HUDEP-2 (cell line): ENCODE data around the gene GPSM1.

Experiments
- DNase-seq, 76 experiments: peaks; one replicate each; lab custom pipeline; 2025; ENCODE audit not compliant: unreplicated experiment in 76 of 76; lab: John Stamatoyannopoulos, UW

GPSM1 gene

DNA sequence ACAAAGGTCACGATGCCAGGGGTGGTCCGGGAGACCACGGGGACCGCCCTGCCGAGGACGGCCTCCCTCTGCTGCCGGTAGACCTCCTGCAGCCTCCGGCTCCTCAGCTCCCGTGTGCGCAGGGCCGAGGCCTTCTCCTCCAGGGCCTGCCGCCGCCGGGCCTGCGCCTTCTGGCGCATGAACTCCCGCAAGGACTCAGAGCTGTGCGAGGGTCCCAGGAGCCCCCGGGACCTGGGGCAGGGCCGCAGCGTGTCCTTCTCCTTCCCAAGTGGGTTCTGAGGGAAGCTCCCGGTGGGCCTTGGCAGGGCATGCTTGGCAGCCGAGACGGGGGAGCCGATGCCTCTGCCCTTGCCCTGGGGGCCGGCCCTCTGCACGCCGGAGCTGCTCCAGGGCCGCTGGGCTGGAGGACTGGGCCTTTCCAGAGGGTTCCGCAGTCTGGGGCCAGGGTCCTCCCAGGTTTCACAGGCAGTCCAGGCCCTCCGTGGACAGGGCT lies 36.8 kb upstream of the GPSM1 start:
- no peak for DNase-seq

DNA sequence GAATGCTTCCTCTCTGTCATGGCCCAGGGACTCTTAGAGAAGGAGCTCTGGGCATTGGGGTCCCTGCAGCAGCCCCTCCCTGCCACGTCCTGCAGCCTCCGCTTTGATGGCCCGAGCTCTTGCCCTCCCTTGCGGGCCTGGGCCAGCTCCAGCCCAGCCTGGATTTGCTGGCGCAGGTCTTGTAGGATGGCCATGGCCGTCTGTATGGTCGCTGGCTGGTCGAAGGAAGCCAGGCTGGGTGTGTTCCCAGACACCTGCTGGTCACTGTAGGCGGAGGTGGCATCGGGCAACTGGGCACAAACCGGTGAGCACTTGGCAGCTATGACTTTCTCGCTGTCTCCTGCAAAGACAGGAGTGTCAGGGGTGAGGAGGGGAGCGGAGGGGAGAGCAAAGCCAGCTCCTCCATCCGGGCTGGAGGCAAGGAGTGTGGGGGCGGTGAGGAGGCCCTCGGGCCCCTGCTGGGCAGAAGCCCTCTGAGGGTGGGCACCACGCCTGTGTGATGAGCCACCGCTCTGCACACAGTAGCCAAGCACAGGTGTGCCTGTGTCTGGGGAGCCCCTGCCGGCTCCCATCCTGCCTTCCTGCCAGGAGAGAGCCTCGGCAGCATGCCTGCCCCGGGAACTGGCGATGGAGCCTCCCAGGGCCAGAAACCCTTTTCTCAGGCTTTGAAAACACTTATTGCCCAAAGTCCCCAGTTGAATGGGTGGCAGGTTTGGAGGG lies 35.9 kb upstream of the GPSM1 start:
- DNase-seq, result no peak

DNA sequence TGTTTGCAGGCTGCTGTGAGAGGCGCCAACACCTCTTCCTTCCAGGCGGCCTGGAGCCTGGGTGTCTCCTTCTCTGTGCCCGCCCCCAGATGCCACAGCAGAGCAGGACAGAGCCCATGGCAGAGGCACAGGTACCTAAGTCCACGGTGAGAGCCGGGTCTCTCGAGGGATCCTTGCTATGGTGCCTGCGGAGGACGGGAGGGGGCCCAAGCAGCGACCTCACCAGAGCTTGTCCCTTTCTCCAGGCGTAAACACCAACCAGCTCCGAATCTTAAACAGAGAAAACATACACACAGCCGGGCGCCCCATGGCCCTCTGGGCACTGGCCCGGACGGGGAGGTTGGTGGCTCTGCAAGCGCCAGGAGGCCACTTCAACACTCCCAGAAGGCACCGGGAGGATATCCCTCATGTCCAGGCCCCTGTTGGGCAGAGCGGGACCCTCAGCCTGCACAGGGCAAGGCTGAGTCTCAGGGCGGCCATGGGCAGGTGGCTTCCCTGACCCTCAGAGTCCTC lies 35.3 kb upstream of the GPSM1 start:
- DNase-seq, result no peak

DNA sequence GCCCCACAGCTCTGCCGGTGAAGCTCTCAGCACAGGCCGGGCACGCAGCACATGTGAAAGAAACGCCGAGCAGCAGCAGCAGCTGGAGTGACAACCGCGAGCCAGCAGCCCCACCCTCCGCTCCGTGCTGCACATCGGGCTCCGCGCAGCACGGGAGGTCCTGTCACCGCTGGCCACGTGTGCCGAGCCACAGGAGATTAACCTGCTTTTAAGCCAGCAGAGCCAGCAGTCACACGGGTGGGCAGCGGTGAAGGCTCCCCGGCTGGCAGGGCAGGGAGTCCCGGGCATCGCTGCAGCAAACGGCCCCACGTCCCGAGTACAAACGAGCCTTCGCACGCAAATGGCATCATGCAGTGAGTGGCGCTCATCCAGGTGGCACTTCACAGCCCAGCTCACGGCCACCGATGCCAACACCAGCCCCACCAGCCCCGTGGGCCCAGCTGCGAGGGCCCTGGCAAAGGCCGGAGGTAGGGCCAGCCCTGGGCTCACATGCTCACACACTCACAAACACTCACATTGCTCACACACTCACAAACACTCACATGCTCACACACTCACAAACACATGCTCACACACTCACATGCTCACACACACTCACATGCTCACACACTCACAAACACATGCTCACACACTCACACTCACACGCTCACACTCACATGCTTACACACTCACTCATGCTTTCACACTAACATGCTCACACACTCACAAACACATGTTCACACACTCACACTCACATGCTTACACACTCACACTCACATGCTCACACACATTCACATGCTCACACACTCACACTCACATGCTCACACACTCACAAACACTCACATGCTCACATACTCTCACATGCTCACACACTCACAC lies 34.5 kb upstream of the GPSM1 start:
- DNase-seq, result no peak

DNA sequence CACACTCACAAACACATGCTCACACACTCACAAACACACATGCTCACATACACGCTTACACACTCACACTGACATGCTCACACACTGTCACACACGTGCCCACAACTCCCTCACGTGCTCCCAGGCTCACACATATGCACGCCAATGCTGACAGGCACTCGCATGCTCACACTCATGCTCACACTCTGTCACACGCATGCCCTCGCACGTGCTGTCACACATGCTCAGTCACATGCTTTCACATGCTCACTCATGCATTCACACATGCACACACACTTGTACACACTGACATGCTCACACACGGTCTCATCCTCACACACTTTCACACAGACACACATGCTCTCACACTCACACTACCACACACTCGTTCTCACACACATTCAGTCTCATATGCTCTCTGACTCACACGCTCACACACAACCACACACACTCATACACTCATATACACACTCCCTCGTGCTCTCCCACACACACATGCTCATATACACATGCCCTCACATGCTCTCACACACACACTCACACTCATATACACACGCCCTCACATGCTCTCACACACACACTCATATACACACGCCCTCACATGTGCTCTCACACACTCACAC lies 33.8 kb upstream of the GPSM1 start:
- no peak for DNase-seq

DNA sequence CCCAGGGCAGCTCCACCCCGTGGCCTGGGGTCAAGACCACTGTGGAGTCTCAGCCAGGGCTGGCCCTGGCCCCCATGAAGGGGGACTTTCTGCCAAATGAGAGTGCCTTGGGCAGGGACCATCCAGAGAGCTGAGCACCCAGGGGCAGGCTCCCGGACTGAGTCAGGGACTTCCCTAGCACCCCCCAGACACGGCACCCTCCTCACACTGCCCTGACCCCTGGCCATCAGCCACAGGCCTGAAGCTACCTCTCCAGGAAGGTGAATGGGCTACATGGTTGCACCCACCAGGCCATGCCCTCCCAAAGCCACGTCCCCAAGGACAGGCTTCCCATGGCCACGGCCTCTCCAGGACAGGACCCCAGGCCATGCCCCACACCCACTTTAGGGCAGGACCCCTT lies 32.9 kb upstream of the GPSM1 start:
- no peak for DNase-seq

DNA sequence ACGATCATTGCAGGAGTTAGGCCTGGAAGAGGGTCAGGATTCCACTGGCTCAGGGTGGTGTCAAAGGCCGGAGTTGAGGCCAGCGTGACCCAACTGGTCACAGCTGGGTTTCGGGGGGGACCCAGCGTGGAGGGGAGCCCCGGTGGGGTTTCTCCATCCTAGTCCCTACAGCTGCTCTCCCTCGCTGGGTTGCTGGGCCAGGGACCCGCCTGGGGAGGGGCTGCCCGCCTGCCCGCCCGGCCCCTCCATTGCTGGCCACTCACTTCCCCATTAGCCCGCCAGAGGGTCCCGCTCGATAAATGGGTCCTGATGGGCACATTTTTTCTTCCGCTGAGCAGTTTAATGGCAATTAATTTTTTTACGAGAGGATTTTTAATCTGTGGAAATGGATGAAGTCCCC lies 32.3 kb upstream of the GPSM1 start:
- DNase-seq, result no peak

DNA sequence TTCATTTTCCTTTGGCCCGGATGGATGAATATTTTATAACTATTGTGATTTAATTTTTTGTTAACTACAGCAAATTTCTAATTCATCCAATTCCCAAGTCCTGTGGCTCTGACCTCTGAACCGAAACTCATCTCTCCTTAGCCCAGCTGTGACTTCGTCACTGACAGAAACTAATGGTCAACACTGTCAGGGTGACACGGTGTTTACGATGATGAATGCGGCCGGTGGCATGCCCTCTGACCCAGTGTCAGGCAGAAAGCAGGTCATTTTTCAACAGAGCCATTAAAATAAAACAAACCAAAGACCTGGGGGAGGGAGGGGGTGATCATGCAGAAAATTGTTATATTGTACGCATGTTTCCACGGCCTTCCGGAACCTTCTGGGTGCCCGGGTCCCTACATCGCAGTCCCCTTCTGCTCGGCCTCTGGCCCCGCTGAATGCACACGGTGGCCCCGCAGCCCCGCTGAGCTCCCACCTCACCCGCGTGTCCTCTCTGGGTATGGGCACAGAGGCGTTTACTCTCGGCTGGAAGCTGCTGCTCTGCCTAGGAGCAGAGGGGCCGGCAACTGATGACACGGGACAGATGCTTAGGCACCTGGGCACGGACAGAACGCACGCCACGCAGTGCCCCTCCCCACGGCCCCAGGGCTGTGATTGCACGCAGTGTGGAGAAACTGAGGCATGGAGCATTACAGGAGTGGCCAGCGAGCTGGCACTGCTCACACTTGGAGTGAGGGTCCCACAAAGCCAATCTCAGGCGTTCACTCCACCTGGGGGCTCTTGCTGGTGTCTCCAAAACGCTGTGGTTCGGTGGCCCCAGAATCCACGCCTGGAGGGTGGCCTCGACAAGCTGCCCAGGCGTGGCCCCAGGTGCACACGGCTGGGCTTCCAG lies 31.6 kb upstream of the GPSM1 start:
- DNase-seq, result no peak

DNA sequence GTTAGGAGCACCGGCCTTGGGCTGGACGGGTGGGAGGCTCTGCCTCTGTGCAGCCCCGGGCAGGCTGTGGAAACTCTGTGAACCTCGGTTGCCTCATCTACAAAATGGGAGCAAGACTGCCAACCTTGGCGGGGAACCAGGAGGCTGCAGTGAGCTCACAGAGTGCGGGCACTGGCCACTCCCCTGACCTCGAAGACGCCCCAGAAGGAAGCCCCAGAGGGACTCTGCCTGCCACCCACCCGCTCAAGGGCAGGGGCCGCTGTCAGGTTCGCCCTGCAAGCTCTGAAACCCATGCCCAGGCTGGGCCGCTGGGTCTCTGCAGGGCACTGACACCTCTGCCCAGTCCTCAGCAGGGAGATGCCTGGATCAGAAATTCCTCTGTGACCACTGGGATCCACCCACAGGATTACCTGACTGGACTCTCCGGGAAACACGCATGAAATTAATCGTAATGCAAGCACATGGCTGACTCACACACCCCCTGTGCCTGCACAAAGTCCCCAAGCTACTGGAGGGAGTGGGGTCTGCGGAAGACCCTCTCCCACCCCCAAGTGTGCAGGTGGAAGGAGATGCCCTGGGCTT lies 30.8 kb upstream of the GPSM1 start:
- no peak for DNase-seq

DNA sequence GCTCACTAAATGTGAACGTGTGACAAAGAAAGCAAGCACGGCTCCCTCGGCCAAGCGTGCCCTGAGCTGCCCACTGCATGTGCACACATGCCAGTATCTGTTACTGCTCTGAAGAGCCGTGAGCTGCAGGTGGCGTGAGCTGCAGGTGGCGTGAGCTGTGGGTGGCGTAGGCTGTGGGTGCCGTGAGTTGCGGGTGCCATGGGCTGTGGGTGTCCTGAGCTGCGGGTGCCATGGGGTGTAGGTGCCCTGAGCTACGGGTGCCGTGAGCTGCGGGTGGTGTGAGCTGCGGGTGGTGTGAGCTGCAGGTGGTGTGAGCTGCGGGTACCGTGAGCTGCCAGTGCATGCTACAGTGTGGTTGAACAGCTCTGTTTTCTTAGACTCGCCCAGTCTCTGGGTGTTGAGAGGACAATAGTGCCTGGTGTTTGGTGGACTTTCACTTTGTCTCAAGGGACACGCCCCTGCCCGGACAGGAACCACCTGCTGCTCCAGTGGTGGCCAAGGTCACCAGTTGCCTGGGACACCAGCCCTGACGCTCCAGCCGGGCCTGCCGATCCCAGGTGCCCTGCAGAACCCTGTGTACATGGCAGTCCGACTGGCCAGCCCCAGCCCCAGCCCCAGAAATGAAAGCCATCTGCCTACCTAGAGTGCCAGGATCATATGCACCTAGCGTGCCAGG lies 30.2 kb upstream of the GPSM1 start:
- no peak for DNase-seq

DNA sequence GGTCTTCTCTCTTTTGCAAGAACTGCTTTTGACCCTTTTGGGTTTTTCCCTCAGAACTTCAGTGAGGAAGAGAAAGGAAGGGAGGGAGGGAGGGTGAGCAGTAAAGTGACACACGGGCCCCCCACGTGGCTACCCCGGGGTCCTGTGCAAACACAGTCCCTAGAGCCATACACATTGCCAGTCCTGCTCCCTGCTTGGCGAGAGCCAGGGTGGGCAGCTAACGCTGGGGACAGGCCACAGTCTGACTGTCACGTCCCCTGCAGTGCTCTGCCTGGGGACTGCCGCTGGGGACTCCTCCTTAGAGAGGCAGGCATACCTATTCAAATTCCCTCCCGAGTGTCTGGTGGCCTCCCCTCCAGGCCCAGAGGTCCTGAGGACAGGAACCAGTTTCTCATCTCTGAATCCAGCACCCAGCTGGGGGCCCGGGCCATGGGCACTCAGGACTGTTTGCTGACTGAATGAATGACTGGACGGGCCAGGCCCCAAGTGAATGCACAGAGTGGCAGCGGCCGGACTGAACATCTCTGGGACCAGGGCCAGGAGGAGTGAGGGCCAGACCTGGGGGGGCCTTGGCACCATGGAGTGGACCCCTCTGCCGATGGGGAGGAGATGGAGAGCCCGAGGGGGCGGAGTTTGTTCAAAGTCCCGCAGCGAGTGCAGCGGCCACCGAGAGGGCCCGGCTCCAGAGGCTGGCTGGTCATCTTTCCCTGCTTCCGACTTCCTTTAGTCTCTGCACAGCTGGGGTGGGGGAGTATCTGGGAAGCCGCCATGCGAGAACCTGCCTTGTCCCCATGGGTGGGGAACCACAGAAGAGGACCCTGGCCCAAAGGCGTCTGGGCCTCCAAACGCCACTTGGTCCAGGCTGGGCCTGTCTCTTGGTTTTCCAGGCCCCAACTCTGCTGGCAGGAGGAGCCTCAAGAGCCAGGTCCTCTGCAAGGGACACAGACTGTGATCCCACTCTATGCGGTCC lies 29.3 kb upstream of the GPSM1 start:
- no peak for DNase-seq

DNA sequence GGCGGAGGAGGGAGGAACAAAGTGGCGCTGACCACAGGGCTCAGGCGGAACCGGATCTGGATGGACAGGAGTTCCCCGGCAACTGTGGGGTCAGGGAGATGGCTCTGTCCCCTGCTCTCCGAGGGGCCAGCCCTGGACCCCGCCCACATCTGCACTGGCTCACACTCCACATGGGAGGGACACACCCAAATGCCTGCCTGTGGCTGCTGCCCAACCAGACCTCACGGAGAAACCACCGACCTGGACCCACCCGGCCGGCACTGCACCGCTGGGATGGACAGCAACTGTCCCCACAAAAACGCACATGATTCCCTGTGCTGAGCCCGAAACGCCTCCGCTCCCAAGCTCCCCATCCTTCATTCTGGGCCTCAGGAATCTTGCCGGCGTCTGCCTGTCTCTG lies 28.2 kb upstream of the GPSM1 start:
- DNase-seq, result no peak

DNA sequence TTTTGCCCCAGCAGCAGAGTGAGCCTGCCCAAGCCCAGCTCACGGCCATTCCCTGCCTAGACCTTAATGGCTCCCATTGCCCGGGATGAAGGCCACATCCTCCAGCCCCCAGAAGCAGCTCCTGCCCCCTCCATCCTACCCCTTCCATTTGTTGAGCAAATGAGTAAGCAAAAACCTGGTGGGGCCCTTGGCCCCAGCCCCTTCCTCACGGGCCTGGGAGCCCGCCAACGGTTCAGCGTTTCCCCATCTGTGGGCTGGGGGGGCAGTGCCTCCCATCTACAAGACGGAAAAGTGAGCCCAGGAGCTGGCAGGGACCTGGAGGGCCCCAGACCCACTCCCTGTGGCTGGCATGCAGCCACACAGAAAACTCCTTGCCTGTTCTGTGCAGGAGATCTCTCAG lies 27.8 kb upstream of the GPSM1 start:
- DNase-seq, result no peak

DNA sequence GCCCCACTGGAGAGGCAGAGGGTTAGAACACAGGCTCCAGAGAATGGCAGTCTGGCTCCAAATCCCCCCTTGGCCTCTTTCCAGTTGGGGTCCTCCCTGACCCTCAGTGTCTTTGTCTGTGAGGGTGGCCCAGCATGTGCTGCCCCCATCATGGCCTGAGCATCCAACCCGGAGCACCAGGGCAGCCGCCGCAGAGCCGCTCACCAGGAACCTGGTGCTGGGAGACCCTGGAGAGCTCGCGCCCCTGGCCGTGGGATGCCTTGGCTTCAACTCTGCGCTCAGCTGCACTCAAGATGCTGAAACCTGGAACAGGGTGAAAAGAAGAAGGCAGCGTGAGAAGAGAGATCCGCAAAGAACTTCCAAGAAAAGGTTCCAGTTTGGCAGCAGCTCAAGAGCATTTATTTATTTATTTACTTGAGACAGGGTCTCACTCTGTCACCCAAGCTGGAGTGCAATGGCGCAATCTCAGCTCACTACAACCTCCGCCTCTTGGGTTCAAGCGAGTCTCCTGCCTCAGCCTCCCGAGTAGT lies 27.3 kb upstream of the GPSM1 start:
- no peak for DNase-seq

DNA sequence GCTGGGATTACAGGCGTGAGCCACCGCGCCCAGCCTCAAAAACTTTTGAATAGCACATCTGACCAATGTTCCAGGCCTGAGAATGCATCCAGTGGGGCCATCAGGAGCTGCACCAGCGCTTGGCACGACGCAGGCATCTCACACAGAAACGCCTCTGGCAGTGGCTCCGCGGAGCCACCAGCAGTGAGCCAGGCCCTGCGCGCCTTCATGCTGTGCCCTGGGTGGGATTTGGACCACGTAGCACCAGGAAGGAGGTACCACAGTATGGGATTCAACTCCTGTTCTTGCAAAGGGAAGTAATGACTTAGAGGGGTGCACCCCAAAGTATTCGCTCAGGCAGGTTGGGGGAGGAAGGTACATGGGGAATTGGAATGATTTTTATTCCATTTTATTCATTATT lies 26.5 kb upstream of the GPSM1 start:
- no peak for DNase-seq

DNA sequence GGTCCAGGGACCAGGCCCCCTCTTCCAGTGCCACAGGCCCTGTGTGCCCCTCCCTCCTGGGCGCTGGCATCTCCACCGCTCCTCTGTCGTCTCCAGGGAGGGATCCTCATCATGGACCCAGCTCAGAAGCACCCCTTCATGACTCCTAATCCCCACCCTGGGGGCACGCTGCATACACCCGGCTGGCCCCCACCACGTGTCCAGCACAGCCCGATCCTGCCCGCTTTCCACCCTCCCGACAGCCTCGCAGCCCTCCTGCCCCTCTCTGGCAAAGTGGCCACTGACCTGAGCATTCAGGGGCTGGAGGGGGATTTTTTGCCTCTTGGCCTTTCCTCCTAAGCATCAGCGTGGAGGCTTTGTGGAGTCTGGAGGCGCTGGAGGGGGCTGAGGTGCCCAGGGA lies 24.8 kb upstream of the GPSM1 start:
- no peak for DNase-seq

DNA sequence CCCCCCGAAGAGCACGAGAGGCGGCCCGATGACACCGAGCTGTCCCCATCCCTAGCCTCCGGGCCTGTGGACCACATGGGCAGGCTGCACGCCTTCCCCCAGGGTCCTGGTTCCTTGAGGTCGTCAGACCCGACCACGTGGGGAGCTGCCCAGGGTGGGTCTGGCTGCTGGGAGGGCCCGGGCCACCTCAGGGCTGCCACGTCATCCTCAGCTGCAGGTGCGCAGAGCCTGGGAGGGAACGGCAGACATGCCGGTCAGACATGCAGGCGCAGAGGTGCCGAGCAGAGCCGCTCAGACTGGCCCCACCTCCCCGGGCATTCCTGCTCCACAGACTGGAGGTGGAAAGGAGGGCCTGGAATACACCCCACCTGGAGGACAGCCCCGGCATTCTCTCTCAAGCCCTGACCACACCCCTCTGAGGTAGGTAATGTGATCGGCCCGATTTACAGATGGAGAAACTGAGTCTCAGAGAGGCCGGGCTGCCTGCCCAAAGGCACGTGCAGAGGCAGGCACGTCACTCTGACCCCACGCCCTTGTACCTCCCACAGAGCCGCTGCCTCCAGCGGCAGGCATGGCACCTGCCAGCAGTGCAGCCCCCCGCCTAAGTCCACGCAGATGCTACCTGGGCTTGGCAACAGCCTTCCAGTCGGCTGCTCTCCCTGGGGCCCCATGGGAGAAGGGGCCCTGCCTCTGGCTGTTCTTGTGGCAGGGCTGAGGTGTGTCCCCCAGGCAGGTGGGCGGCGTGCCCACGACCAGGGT lies 24.1 kb upstream of the GPSM1 start:
- no peak for DNase-seq
